Measurements from ENCODE around the gene AMDHD2. TPM values are rescaled to one million over a fixed set of nuclear protein-coding genes. Genes with fewer than 3 reads are reported as not detected.

The AMDHD2 gene
- total and polyA plus RNA-seq, 2 of the 8 experiments (the other 6 are each of a cell fraction or from before 2014, with no cell fraction given) = 43.0 to 54.6 TPM

DNA sequence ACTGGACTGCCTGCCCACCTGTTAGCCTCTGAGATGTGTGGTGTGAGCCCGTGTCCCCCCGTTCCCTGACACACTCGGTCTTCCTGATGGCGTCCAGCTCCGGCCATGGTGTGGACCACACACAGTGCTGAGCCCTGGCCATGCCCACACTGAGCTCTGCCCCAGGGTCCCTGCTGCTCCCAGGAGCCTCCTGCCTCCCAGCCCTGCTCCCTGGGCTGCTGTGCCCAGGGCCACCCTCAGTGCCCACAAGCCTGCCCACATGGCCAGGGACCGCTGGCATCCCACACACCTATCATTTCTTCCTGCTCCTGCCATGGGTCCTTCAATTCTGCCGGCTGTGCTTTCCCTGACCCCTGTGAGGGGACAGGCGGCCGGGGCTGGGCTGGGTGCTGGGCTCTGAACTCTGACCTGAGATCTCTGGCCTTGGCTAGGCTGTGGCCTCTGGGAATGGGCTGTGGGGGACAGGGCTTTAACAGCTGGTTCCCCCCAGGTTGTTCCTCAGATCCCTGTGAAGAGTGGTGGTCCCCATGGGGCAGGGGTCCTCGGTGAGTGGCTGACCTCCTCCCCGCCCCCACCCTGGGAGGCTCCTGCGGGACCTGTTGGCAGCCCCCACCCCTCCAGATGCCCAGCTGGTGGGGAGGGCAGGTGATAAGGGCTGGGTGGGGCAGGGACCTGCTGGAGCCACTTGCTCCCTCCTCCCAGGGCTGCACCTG is 7.1 kb downstream of the AMDHD2 start:
- H2AFZ ChIP-seq (ENCODE audit: low read length) = no peak overlapping the region
- peaks cover 5% of the 10 kb centered on the region for H3K79me1 ChIP-seq (ENCODE audit: low read depth, low read length)
- FAIRE-seq (no peak), DNase-seq (ENCODE audit: low read depth in 1 of 2, low spot score in 2 of 2) (no peak)
- peaks cover 7% of the 10 kb centered on the region; the same call in 1 of the 2 replicates for H3K23me2 ChIP-seq (ENCODE audit: low read depth, low read length)
- no peak overlapping the region for H3K56ac ChIP-seq (replicated peaks; ENCODE audit: insufficient read length, low read depth, low read length)
- H2BK20ac ChIP-seq (ENCODE audit: low read length) = no peak overlapping the region
- H3K4me2 ChIP-seq (ENCODE audit: insufficient read depth in 1 of 2, low read depth in 2 of 2, low read length in 2 of 2) = no peak overlapping the region
- H3K4me3 ChIP-seq (ENCODE audit: extremely low read depth in 1 of 4, insufficient read depth in 2 of 4, low read depth in 3 of 4, low read length in 4 of 4) = no peak overlapping the region
- peaks cover 0 to 19% of the 10 kb centered on the region in 2 experiments for H4K20me1 ChIP-seq (replicated peaks in 1 of 2; ENCODE audit: control insufficient read depth in 1 of 2, insufficient read depth in 2 of 2, low read length in 2 of 2)
- H4K5ac ChIP-seq (ENCODE audit: insufficient read length, low read depth, low read length) = no peak overlapping the region
- H3K4me1 ChIP-seq (replicated peaks in 1 of 4; ENCODE audit: control insufficient read depth in 3 of 4, insufficient read depth in 4 of 4, low read length in 3 of 4) = peaks cover 0 to 9% (median 7%) of the 10 kb centered on the region in 4 experiments; a peak in 4 of 7 replicates
- peaks cover 7 to 25% (median 16%) of the 10 kb centered on the region in 4 experiments for H3K36me3 ChIP-seq (ENCODE audit: control insufficient read depth in 2 of 4, insufficient read depth in 4 of 4, low read length in 3 of 4)
- no peak overlapping the region for H3K18ac ChIP-seq (ENCODE audit: extremely low read depth, low read length)
- POLR2A ChIA-PET (ENCODE audit: partially characterized antibody) = interaction anchor here (0.8 to 1.1 kb wide), 2 partner anchors 9 to 14 kb away, joined by 3 read pairs; no protein-coding TSS in a partner anchor
- WGBS, 2 experiments (ENCODE audit: extremely low coverage in 1 of 2, insufficient coverage in 1 of 2, insufficient read length in 1 of 2, insufficient replicate concordance in 2 of 2, low coverage in 1 of 2, low lambda C conversion rate in 2 of 2, missing lambda C conversion rate in 1 of 2) = 93% methylated on average over 9 of the region's 12 CpGs; no CpG with 5 or more reads in 1 of the 2 experiments
- no peak overlapping the region for H3K14ac ChIP-seq (ENCODE audit: insufficient read length)
- CTCF ChIA-PET (ENCODE audit: partially characterized antibody) = interaction anchor here (0.7 kb wide), 1 partner anchor 11 kb away, joined by 4 read pairs; no protein-coding TSS in a partner anchor
- no peak overlapping the region for H3K9ac ChIP-seq (replicated peaks in 1 of 4; ENCODE audit: extremely low read depth in 1 of 4, low read depth in 3 of 4, low read length in 3 of 4)
- no peak overlapping the region for H2BK12ac ChIP-seq (ENCODE audit: low read depth, low read length)
- H2BK15ac ChIP-seq (ENCODE audit: low read length) = no peak overlapping the region
- H3K9me3 ChIP-seq (ENCODE audit: insufficient read depth in 2 of 2, low read depth in 1 of 2, low read length in 1 of 2) = no peaks in the 10 kb centered on the region
- H3K4ac ChIP-seq (replicated peaks; ENCODE audit: insufficient read length, low read depth, low read length) = no peak overlapping the region
- H3K27me3 ChIP-seq (replicated peaks in 1 of 4; ENCODE audit: control insufficient read depth in 3 of 4, extremely low read depth in 1 of 4, insufficient read depth in 3 of 4, low read length in 3 of 4) = no peaks in the 10 kb centered on the region
- H2AK5ac ChIP-seq (ENCODE audit: low read depth, low read length) = no peak overlapping the region
- no peak overlapping the region for H2BK120ac ChIP-seq (replicated peaks; ENCODE audit: low read depth, low read length)
- no peak overlapping the region for H2BK5ac ChIP-seq (ENCODE audit: low read depth, low read length)
- H3K23ac ChIP-seq (ENCODE audit: insufficient read length) = no peak overlapping the region
- no peaks in the 10 kb centered on the region; a peak in 1 of 4 replicates for H3K79me2 ChIP-seq (ENCODE audit: control insufficient read depth in 1 of 2, insufficient read depth in 2 of 2, low read length in 2 of 2)
- H3K27ac ChIP-seq (ENCODE audit: low read depth, low read length) = no peak overlapping the region
- H4K91ac ChIP-seq (replicated peaks; ENCODE audit: insufficient read length, low read length) = no peak overlapping the region
- no peak overlapping the region for H4K8ac ChIP-seq (ENCODE audit: extremely low read depth, insufficient read depth, low read length)
- TF ChIP-seq GTF2F1 (IDR thresholded peaks at IDR 0.05; ENCODE audit: borderline replicate concordance, low read depth, low read length) (no peak), RAD21 (IDR thresholded peaks at IDR 0.05 in 1 of 2, conservative IDR thresholded peaks at IDR 0.05 in 1 of 2; ENCODE audit: low read depth in 2 of 2, low read length in 2 of 2) (no peak), POU5F1 (IDR thresholded peaks at IDR 0.05; ENCODE audit: low read depth, low read length) (no peak), NANOG (IDR thresholded peaks at IDR 0.05; ENCODE audit: insufficient read depth, low read depth, low read length, poor library complexity, severe bottlenecking) (no peak), RXRA (IDR thresholded peaks at IDR 0.05; ENCODE audit: insufficient read depth, low read depth, low read length) (no peak), CBX8 (IDR thresholded peaks at IDR 0.05; ENCODE audit: borderline replicate concordance, low read depth, low read length) (no peak), EGR1 (IDR thresholded peaks at IDR 0.05; ENCODE audit: borderline replicate concordance, low read depth, low read length) (no peak), CHD1 (IDR thresholded peaks at IDR 0.05; ENCODE audit: low read depth, low read length) (no peak), SIN3A (conservative IDR thresholded peaks at IDR 0.05 in 1 of 2, IDR thresholded peaks at IDR 0.05 in 1 of 2; ENCODE audit: low read depth in 1 of 2, low read length in 2 of 2) (no peak)

Measured in H1 (cell line).